ENCODE measurements around the gene TMEM101.

- no peak for TF ChIP-seq EZH2 (IDR thresholded peaks at IDR 0.05; ENCODE audit: low read depth)
- TF ChIP-seq, protein P1, sequence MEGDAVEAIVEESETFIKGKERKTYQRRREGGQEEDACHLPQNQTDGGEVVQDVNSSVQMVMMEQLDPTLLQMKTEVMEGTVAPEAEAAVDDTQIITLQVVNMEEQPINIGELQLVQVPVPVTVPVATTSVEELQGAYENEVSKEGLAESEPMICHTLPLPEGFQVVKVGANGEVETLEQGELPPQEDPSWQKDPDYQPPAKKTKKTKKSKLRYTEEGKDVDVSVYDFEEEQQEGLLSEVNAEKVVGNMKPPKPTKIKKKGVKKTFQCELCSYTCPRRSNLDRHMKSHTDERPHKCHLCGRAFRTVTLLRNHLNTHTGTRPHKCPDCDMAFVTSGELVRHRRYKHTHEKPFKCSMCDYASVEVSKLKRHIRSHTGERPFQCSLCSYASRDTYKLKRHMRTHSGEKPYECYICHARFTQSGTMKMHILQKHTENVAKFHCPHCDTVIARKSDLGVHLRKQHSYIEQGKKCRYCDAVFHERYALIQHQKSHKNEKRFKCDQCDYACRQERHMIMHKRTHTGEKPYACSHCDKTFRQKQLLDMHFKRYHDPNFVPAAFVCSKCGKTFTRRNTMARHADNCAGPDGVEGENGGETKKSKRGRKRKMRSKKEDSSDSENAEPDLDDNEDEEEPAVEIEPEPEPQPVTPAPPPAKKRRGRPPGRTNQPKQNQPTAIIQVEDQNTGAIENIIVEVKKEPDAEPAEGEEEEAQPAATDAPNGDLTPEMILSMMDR (conservative IDR thresholded peaks at IDR 0.05) = no peak
These were observed 8.9 kb upstream of the TMEM101 start for GRCh38 chr17:44023545-44024270.

All from PC-9 (cell line).